Activated naive CD8-positive, alpha-beta T cell treated with anti-CD3 and anti-CD28 coated beads for 36 hours (primary cell): Measurements from ENCODE around the gene VSNL1. TPM values are rescaled to one million over a fixed set of nuclear protein-coding genes. Genes with fewer than 3 reads are reported as not detected.

Experiments
- DNase-seq: peaks from one replicate; pipeline ENCODE4 v3.0.0; 2021
- H3K27ac Mint-ChIP-seq: one replicate; pipeline ENCODE4 v1.8.0; 2022; ENCODE audit warnings: mild to moderate bottlenecking, moderate library complexity, mixed read lengths
- H3K27me3 Mint-ChIP-seq: one replicate; pipeline ENCODE4 v1.8.0; 2022; ENCODE audit warnings: mild to moderate bottlenecking, mixed read lengths
- H3K36me3 Mint-ChIP-seq: one replicate; pipeline ENCODE4 v1.8.0; 2021; ENCODE audit warnings: mild to moderate bottlenecking, mixed read lengths
- H3K4me1 Mint-ChIP-seq: one replicate; pipeline ENCODE4 v1.8.0; 2021; ENCODE audit warnings: mixed read lengths
- H3K4me3 Mint-ChIP-seq: one replicate; pipeline ENCODE4 v1.8.0; 2022; ENCODE audit warnings: mild to moderate bottlenecking, moderate library complexity, mixed read lengths
- H3K9me3 Mint-ChIP-seq: one replicate; pipeline ENCODE4 v1.8.0; 2022; ENCODE audit warnings: mixed read lengths
- total RNA-seq, 2 experiments: library from RNA; stranded (reverse); gene quantifications; one replicate each; pipeline ENCODE4 v1.2.3, GENCODE V29; 2021

Gene VSNL1
- total RNA-seq, 2 experiments from 2014 or later = not detected

DNA sequence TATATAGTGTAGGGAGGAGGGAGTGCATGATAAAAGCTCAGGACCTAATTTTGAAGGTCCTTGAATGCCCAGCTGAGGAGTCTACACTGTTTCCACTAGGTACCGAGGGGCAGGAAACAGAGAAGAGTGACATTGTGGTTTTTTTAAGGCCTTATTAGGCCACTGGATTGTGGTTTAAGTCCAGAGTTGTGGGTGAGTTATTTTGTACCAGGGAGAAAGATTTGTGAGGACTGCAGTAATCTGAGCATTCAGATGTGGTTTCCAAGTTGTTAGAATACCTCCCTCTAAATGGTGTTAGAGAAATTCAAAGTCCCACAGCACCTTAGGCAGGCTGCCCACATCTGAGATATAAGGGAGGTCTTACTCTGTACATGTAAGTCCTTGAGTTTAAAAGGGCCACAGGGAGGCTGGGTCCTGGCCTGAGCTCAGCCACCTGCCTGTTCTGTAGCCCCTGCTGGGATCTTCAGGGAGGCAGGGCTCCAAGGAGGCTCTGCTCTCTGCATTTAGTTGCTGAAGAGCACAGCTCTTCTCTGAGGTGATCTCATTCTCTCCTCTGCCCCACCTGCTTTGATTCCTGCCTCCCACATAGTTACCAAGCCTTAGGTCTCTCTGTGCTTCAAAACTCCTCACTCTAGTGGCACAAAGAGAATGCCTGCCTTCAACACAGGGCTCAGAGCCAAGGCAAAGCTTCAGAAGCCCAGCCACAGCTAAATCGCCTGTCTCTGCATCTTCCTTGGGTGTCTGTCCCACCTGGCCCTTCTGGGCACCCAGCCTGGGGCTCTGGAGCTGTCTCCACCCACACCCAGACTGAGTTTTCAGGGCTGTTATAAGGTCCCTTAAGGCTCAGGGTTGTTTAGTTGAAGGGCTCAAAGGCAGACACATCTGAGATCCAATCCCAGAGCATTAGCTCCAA is 88.1 kb downstream of the VSNL1 start:
- H3K9me3 Mint-ChIP-seq = no peaks in the 10 kb centered on the region
- no peak overlapping the region for H3K4me3 Mint-ChIP-seq
- DNase-seq = no peak
- no peak overlapping the region for H3K27ac Mint-ChIP-seq
- H3K4me1 Mint-ChIP-seq = peaks cover 5% of the 10 kb centered on the region
- H3K27me3 Mint-ChIP-seq = peaks cover 4% of the 10 kb centered on the region
- no peaks in the 10 kb centered on the region for H3K36me3 Mint-ChIP-seq

DNA sequence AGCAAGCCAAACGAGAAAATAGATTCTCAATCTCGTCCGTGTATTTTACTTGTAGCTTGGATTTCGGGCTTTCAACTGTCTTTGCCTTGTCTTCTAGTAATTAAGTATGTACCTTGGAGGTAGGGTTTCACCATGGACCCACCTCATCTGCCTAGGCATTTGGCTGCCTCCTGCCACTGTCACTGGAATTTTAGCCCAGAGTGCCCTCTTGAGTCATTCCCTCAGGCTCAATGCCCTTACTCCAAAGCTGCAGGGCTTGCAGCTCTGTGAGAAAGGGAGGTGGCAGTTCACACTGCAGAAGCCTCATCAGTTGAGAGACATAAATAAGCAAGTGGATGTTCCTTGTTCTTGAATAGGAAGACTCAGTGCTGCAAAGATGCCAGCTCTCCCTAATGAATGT is 89.6 kb downstream of the VSNL1 start:
- no peak overlapping the region for H3K4me3 Mint-ChIP-seq
- no peaks in the 10 kb centered on the region for H3K9me3 Mint-ChIP-seq
- H3K27me3 Mint-ChIP-seq = no peaks in the 10 kb centered on the region
- no peaks in the 10 kb centered on the region for H3K36me3 Mint-ChIP-seq
- DNase-seq = no peak
- H3K27ac Mint-ChIP-seq = no peak overlapping the region
- peaks cover 5% of the 10 kb centered on the region for H3K4me1 Mint-ChIP-seq

DNA sequence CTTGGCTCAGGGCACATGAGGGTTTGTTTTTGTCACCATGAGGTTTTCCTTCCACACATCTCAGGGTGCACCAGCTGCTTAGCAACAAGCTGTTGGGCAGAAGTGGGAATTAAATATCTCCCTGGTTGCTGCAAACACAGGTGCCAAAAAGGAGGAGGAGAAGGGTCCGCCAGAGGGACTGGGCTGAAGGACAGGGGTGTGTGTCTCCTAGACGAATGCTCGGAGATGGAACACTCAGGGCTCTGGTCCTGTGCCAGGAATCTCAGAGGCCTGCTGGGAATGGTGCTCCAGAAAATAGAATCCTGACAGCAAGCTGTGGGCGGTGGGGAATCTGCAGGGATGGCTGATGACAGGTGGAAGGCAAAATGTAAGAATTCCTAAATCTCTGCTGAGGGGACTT is 94.5 kb downstream of the VSNL1 start:
- H3K4me1 Mint-ChIP-seq = no peaks in the 10 kb centered on the region
- no peaks in the 10 kb centered on the region for H3K9me3 Mint-ChIP-seq
- peaks cover 4% of the 10 kb centered on the region for H3K27me3 Mint-ChIP-seq
- H3K36me3 Mint-ChIP-seq = no peaks in the 10 kb centered on the region
- no peak for DNase-seq
- H3K4me3 Mint-ChIP-seq = no peak overlapping the region
- no peak overlapping the region for H3K27ac Mint-ChIP-seq

DNA sequence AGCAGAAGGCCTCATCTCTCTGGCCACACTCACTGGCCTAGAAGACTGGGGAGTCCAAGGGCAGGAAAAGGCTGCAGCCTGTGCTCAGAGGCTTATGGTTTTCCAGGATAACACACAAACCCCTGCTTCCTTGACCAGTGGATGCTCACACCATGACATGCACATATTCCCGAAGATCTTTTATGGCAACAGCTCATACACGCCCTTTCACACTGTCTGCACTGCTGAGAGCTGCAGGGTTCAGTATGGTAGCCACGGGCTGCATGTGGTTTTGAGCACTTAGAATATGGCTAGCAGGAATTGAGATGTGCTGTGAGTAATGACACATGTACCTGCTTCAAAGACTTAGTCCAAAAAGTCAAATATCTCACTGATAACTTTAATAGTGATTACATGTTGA is 95.8 kb downstream of the VSNL1 start:
- Mint-ChIP-seq H3K27ac (no peak overlapping the region), H3K4me1 (no peaks in the 10 kb centered on the region), H3K36me3 (no peaks in the 10 kb centered on the region), H3K4me3 (no peak overlapping the region), H3K9me3 (no peaks in the 10 kb centered on the region), H3K27me3 (peaks cover 4% of the 10 kb centered on the region)
- DNase-seq = no peak

DNA sequence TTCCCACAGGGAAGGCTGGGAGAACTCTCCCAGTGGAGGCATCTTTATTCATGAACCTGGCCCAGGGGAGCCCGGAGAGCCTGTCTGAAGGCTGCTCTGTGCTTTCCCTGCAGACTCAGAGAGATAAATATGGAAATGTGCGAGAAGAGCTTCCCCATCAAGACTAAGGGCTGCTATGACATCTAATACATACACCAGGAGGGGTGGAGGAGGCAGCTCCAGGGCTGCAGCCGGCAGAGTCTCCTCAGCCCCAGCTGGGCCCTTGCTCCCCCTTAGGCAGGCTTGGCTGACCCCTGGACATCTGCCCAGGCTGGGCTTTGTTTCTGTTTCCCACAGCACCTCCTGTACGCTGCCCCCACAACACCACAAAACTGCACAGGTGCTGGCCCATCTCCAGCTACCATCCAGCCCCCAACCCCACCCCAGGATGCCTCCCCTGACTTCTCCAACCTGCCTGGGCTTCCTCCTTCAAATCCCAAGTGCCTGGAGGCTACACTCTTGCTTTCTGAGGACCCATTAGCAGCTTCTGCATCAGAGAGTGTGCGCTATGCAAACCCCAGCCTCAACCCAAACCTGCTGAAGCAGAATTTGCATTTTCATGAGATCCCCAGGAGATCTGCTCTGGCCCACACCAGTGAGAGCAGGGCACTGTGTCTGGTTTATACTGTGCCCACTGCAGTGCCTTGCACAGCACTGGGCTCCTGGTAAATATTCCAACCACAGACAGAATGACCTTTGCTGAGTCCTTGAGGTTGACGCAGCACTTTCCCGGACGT is 96.8 kb downstream of the VSNL1 start:
- H3K27me3 Mint-ChIP-seq = peaks cover 4% of the 10 kb centered on the region
- no peak overlapping the region for H3K4me3 Mint-ChIP-seq
- no peaks in the 10 kb centered on the region for H3K36me3 Mint-ChIP-seq
- no peaks in the 10 kb centered on the region for H3K9me3 Mint-ChIP-seq
- no peaks in the 10 kb centered on the region for H3K4me1 Mint-ChIP-seq
- H3K27ac Mint-ChIP-seq = no peak overlapping the region
- DNase-seq = no peak

DNA sequence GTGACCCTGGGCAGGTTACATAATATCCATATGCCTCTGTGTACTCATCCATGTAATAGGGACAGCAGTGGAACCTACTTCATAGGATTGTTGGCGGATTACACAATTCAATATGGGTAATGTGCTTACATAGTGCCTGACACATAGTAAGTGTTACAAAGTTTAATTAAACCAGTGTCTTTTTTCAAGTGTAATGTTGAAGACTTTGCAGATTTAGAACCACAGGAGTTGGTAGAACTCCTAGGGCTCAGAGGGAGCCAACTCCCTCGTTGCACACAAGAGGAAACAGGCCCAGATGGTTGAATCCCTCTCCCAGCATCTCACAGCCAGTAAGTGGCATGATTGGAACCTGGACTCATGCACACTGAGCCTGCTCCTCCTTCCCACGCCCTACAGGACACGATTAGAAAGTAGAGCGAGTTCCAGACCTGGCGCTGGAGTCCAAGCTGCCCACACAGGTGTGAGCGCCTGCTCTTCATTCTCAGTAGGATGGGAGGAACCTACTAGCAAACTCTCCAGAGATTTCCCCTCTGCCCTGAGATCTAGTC is 97.8 kb downstream of the VSNL1 start:
- Mint-ChIP-seq H3K4me1 (no peaks in the 10 kb centered on the region), H3K4me3 (no peak overlapping the region)

DNA sequence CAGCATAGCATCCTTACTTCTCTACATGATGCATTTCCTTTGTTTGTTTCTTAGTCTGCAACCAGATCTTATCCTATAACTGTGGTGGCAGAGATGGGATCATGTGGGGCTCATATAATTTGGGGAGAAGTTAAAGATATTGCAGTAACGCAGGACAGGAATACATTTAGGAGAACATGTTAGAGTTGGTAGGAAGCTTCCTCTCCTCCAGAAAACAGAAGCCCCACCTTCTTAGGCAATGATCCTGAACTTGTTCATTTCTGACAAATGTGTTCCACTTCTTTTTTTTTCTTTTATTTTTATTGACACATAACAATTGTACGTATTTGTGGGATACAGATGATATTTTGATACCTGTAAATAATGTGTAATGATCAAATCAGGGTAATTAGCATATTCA is 99.9 kb downstream of the VSNL1 start:
- H3K4me1 Mint-ChIP-seq = no peaks in the 10 kb centered on the region
- H3K9me3 Mint-ChIP-seq = no peaks in the 10 kb centered on the region

More for the DNA sequence above, 97.8 kb downstream of the VSNL1 start:
- no peaks in the 10 kb centered on the region for H3K9me3 Mint-ChIP-seq
- H3K27me3 Mint-ChIP-seq = peaks cover 4% of the 10 kb centered on the region
- no peak for DNase-seq
- no peak overlapping the region for H3K27ac Mint-ChIP-seq
- H3K36me3 Mint-ChIP-seq = no peaks in the 10 kb centered on the region

DNA sequence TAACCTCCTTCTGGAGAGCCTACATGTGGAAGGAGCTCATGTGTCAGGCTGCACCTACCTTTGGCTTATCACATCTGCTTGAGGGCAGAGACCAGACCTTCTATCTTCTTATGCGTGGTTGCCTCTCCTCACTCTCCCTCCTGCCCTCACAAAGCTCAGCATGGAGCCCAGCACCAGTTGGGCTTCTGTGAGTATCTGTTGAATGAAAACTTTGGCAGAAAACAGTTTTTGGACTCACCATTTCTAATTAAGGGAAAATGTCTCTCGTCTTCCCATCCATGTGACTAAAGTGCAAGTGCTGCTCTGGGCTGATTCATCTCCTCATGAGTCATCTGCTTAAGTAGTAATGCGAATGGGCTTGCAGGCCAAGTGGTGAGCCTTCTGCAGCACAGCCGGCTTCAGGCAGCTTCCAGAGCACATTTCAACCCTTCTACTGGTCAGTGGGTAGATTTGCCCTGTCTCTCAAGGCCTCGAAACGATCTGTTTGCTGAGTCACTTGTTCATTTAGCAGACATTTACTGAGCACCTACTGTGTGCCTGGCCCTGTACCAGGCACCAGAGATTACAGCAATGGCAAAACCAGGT is 102.6 kb downstream of the VSNL1 start:
- H3K27me3 Mint-ChIP-seq = no peaks in the 10 kb centered on the region
- no peaks in the 10 kb centered on the region for H3K9me3 Mint-ChIP-seq
- H3K36me3 Mint-ChIP-seq = no peaks in the 10 kb centered on the region
- DNase-seq = no peak
- H3K27ac Mint-ChIP-seq = no peak overlapping the region
- peaks cover 1% of the 10 kb centered on the region for H3K4me1 Mint-ChIP-seq
- no peak overlapping the region for H3K4me3 Mint-ChIP-seq

More for the DNA sequence above, 99.9 kb downstream of the VSNL1 start:
- no peak overlapping the region for H3K4me3 Mint-ChIP-seq
- no peaks in the 10 kb centered on the region for H3K36me3 Mint-ChIP-seq
- no peak for DNase-seq
- peaks cover 4% of the 10 kb centered on the region for H3K27me3 Mint-ChIP-seq
- no peak overlapping the region for H3K27ac Mint-ChIP-seq

DNA sequence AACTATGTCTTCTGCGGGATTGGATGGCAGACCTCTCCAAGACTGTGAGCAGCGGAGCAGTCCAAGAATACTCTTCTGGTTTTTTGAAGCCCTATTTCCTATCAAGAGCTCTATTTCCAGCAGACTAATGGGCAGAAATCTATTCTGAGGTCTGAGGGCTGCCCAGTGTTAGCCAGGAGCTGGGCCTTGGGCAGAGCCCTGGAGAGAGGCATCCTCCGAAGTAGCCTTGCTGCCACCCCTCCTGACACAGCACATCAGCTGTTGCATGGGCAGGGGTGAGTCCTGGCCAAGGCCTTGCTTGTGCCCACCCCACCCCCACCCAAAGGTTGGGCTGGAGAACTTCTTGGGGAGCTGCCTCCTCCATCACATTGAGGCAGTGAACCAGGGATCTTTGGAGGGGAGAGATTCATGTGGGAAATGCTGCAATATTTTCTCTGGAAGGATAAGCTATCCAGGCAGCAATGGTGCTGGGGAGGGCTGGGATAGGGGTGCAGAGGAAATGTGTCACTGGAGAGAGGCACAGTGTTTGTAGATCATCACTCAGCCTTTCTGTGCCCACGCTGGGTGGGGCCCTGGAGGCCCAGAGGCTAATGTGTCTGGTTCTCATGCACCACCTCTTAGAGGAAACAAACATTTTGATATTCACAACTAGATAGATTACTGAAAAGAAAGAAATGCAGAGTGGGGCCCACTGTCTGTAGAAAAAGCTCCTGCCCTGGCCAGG is 104.7 kb downstream of the VSNL1 start:
- Mint-ChIP-seq H3K36me3 (no peaks in the 10 kb centered on the region), H3K4me3 (no peak overlapping the region), H3K27ac (no peak overlapping the region), H3K9me3 (no peaks in the 10 kb centered on the region), H3K4me1 (peaks cover 1% of the 10 kb centered on the region), H3K27me3 (no peaks in the 10 kb centered on the region)
- DNase-seq = no peak

DNA sequence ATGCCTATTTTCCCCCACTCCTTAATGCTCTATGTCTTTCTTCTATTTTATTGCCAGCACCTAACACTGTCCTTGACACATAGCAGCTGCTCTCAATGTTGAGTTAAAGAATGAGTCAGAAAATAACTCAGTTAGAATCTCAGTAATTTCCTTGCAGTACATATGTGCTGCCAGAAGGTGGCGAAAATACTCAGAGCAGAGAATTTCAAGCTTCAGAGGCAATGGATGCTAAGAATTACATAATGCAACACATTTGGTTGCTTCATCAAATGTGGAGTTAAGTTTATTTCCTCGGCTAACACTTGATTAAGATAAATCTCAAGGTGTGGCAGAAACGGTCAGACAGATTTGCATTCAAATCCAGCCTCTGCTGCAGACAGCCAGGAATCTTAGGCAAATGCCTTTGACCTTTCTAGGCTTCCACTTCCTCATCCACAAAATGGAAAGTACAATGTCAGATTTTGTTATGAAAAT is 105.6 kb downstream of the VSNL1 start:
- Mint-ChIP-seq H3K4me3 (no peak overlapping the region), H3K27me3 (no peaks in the 10 kb centered on the region), H3K36me3 (no peaks in the 10 kb centered on the region), H3K4me1 (peaks cover 1% of the 10 kb centered on the region), H3K9me3 (no peaks in the 10 kb centered on the region), H3K27ac (no peak overlapping the region)
- DNase-seq = peak; percentile 29

DNA sequence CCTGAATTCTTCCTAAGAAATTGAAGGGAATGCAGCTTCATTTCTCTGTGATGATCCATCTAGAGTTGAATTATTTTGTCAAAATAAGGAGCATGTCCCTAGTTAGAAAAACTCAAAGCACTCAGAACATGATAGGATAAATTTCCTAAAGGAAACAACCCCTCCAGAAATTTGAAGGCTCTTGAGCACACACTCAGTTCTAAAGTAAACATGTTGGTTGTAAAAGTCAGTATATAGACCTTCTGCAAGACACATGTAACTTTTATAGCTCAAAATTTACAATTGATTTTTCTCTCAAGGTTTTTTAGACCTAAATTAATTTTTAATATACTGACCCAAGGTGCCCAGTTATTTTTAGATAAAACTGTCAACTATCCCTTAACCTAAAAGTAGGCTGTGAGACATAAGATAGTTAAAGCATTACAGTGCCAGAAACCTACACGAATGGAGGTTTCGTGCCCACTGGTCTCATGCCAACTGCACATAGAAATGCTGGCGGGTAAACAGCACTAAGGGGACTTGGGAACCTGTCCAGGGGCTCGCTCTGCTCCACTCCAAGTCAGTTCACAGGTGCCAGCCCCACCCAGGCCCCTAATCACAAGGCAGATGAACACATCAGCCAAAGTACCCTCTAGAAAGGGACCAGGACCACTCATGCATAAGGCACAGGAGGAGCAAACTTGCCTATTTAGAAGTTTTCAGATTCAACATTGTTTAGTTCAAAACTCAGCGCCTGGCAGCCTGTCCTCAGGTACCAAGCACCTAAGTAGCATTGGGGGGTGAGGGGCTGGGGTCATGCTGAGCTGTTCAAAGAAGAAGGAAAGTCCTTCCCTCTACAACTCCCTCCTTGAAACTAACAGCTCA is 106.6 kb downstream of the VSNL1 start:
- H3K9me3 Mint-ChIP-seq = no peaks in the 10 kb centered on the region
- no peaks in the 10 kb centered on the region for H3K27me3 Mint-ChIP-seq
- DNase-seq = no peak
- H3K27ac Mint-ChIP-seq = no peak overlapping the region
- H3K4me1 Mint-ChIP-seq = peaks cover 1% of the 10 kb centered on the region
- peaks cover under 1% of the 10 kb centered on the region for H3K36me3 Mint-ChIP-seq
- no peak overlapping the region for H3K4me3 Mint-ChIP-seq

DNA sequence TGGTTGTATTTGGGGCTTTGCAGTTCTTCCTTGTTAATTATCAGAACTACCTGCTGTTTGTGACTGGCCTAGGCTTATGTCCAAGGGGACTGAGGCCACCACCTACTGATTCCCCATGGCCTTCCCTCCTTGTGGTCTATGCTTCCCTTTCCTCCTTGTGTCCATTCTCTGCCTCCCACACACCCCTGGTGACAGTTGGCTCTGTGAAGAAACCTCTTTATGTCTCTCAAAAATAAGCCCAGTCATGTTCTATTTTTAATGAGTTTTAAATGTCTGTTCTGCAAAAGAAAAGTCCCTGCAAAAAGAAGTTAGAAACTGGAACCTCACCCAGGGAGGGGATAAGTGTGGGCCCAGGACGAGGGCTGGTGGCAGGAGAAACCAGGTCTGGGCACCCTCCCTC is 108.1 kb downstream of the VSNL1 start:
- Mint-ChIP-seq H3K27me3 (no peaks in the 10 kb centered on the region), H3K36me3 (peaks cover 1% of the 10 kb centered on the region), H3K9me3 (no peaks in the 10 kb centered on the region), H3K27ac (no peak overlapping the region), H3K4me1 (peaks cover 1% of the 10 kb centered on the region), H3K4me3 (no peak overlapping the region)
- DNase-seq = no peak

DNA sequence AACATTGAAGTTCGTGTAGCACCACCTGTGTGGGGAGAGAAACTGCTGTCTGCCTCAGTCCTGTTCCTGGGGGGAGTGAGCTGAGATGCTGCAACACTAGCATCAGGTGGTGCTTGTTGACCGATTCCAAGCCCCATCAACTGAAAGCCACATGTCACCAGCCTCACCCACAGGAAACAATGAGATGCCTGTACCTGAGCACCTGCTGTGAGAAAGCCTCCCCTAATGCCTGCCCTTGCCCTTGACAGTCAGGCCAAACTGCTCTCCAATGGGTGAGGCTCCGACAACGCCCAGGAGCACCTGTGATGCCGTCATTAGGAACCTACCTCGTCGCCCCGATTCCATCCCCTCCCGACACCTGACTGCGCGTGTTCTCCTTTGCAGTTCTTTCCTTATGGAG is 108.5 kb downstream of the VSNL1 start:
- Mint-ChIP-seq H3K4me1 (peaks cover 1% of the 10 kb centered on the region), H3K36me3 (peaks cover 1% of the 10 kb centered on the region), H3K27ac (no peak overlapping the region), H3K9me3 (no peaks in the 10 kb centered on the region), H3K4me3 (no peak overlapping the region), H3K27me3 (no peaks in the 10 kb centered on the region)
- DNase-seq = no peak
